IMR-90 (cell line): Measurements from ENCODE around the gene IQSEC3. TPM values are rescaled to one million over a fixed set of nuclear protein-coding genes. Genes with fewer than 3 reads are reported as not detected.

ENCODE experiments used
- ATAC-seq: fragments of 200-7000 bp; cut with Tn5 transposase; 2 replicates; pipeline ENCODE4 v1.9.1; 2020; ENCODE audit warnings: low read depth, mild to moderate bottlenecking, moderate library complexity
- BruUV-seq: library from RNA; stranded (reverse); fragments of 400-500 nt; replicated peaks from 2 replicates; lab custom pipeline; 2021; lab: Mats Ljungman, UMichigan
- CTCF ChIA-PET: fragments of 300-600 bp; formaldehyde crosslinking; extraction: SDS; loops from one replicate; lab custom pipeline; 2021; ENCODE audit warnings: antibody characterized with exemption; lab: Yijun Ruan, JAX
- POLR2A ChIA-PET: fragments of 300-600 bp; sonication (Branson Sonifier 250); formaldehyde crosslinking; loops from one replicate; lab custom pipeline; 2022; ENCODE audit warnings: antibody characterized with exemption; ENCODE audit not compliant: unreplicated experiment; lab: Charles Lee
- DNase-seq: peaks from one replicate; pipeline ENCODE4 v3.0.0; 2013
- H2AFZ ChIP-seq: replicated peaks from 2 replicates; pipeline ENCODE3; 2013; ENCODE audit warnings: low read length, mild to moderate bottlenecking; ENCODE audit not compliant: poor library complexity
- H2AK5ac ChIP-seq: 2 replicates; pipeline ENCODE4 v1.6.1; 2013; ENCODE audit warnings: low read depth, low read length, inconsistent platforms
- H2AK9ac ChIP-seq: replicated peaks from 2 replicates; pipeline ENCODE3; 2013; ENCODE audit warnings: mild to moderate bottlenecking, low read depth, low read length, moderate library complexity; ENCODE audit not compliant: poor library complexity
- H2BK120ac ChIP-seq: 2 replicates; pipeline ENCODE4 v1.6.1; 2013; ENCODE audit warnings: low read depth, low read length, inconsistent platforms
- H2BK15ac ChIP-seq: 3 replicates; pipeline ENCODE4 v1.6.1; 2013; ENCODE audit warnings: low read depth, low read length, inconsistent platforms
- H2BK20ac ChIP-seq: 2 replicates; pipeline ENCODE4 v1.6.1; 2013; ENCODE audit warnings: low read depth, mild to moderate bottlenecking, inconsistent platforms, low read length, moderate library complexity
- H2BK5ac ChIP-seq: 2 replicates; pipeline ENCODE4 v1.6.1; 2013; ENCODE audit warnings: mild to moderate bottlenecking, low read depth, low read length, inconsistent platforms; ENCODE audit not compliant: poor library complexity, severe bottlenecking
- H3K14ac ChIP-seq: replicated peaks from 2 replicates; pipeline ENCODE4 v1.6.1; 2013; ENCODE audit warnings: low read depth, low read length, inconsistent platforms
- H3K18ac ChIP-seq: 2 replicates; pipeline ENCODE4 v1.6.1; 2013; ENCODE audit warnings: low read depth, low read length, control low read depth
- H3K23ac ChIP-seq: 2 replicates; pipeline ENCODE4 v1.6.1; 2013; ENCODE audit warnings: low read depth, low read length, inconsistent platforms
- H3K27ac ChIP-seq: 2 replicates; pipeline ENCODE4 v1.5.1; 2013; ENCODE audit warnings: mild to moderate bottlenecking, control low read depth, low read length; ENCODE audit not compliant: insufficient read depth
- H3K27me3 ChIP-seq: 2 replicates; pipeline ENCODE4 v1.6.1; 2013; ENCODE audit warnings: low read length; ENCODE audit not compliant: control insufficient read depth, insufficient read depth
- H3K36me3 ChIP-seq: 2 replicates; pipeline ENCODE4 v1.6.1; 2013; ENCODE audit warnings: low read length, mixed read lengths; ENCODE audit not compliant: control insufficient read depth, insufficient read depth
- H3K4ac ChIP-seq: 2 replicates; pipeline ENCODE4 v1.6.1; 2013; ENCODE audit warnings: low read depth, low read length, inconsistent platforms
- H3K4me1 ChIP-seq: 2 replicates; pipeline ENCODE4 v1.6.1; 2013; ENCODE audit warnings: low read length, mixed read lengths; ENCODE audit not compliant: control insufficient read depth, insufficient read depth
- H3K4me2 ChIP-seq: 2 replicates; pipeline ENCODE4 v1.6.1; 2013; ENCODE audit warnings: low read depth, mild to moderate bottlenecking, control low read depth, low read length, moderate library complexity
- H3K4me3 ChIP-seq: 2 replicates; pipeline ENCODE4 v1.5.1; 2013; ENCODE audit warnings: low read depth, mild to moderate bottlenecking, control low read depth, low read length, moderate library complexity; ENCODE audit not compliant: insufficient read depth
- H3K56ac ChIP-seq: 2 replicates; pipeline ENCODE4 v1.6.1; 2013; ENCODE audit warnings: low read length, inconsistent platforms; ENCODE audit not compliant: insufficient read depth; ENCODE audit errors: extremely low read depth
- H3K79me1 ChIP-seq, 2 experiments: 2 replicates each; pipeline ENCODE4 v1.6.1; 2013; ENCODE audit warnings: low read length in 2 of 2, inconsistent platforms in 1 of 2, low read depth in 1 of 2
- H3K9ac ChIP-seq: 2 replicates; pipeline ENCODE4 v1.6.1; 2013; ENCODE audit warnings: low read depth, low read length, control low read depth
- H3K9me1 ChIP-seq: 2 replicates; pipeline ENCODE4 v1.6.1; 2013; ENCODE audit warnings: low read length, inconsistent platforms; ENCODE audit not compliant: insufficient read depth
- H3K9me3 ChIP-seq: 2 replicates; pipeline ENCODE4 v1.6.1; 2013; ENCODE audit warnings: low read length; ENCODE audit not compliant: control insufficient read depth, insufficient read depth
- H4K20me1 ChIP-seq: 2 replicates; pipeline ENCODE4 v1.6.1; 2013; ENCODE audit warnings: low read length, inconsistent platforms; ENCODE audit not compliant: insufficient read depth
- H4K5ac ChIP-seq: 2 replicates; pipeline ENCODE4 v1.6.1; 2013; ENCODE audit warnings: mild to moderate bottlenecking, low read depth, low read length, control low read depth
- H4K8ac ChIP-seq, 2 experiments: 2 replicates each; pipeline ENCODE4 v1.6.1; 2013; ENCODE audit warnings: low read depth in 2 of 2, low read length in 2 of 2, control low read depth in 1 of 2, inconsistent platforms in 1 of 2
- H4K91ac ChIP-seq: 2 replicates; pipeline ENCODE4 v1.6.1; 2013; ENCODE audit warnings: low read depth, low read length, inconsistent platforms; ENCODE audit not compliant: insufficient read depth
- BHLHE40 ChIP-seq: fragments of 150-350 bp; IDR thresholded peaks from 2 replicates; pipeline ENCODE4 v1.6.1; 2016; ENCODE audit warnings: mild to moderate bottlenecking, low read depth, low read length
- CEBPB ChIP-seq: IDR thresholded peaks from 2 replicates; pipeline ENCODE4 v1.6.1; 2012; ENCODE audit warnings: low read depth, low read length, improper control_type of control experiment
- CHD1 ChIP-seq: IDR thresholded peaks from 2 replicates; pipeline ENCODE4 v1.6.1; 2012; ENCODE audit warnings: low read depth, low read length, improper control_type of control experiment
- FOS ChIP-seq: fragments of 150-350 bp; IDR thresholded peaks from 2 replicates; pipeline ENCODE4 v1.6.1; 2016; ENCODE audit warnings: low read depth, low read length
- MAFK ChIP-seq: IDR thresholded peaks from 2 replicates; pipeline ENCODE4 v1.6.1; 2012; ENCODE audit warnings: low read depth, low read length, improper control_type of control experiment
- MAZ ChIP-seq: IDR thresholded peaks from 2 replicates; pipeline ENCODE4 v1.6.1; 2012; ENCODE audit warnings: low read depth, mild to moderate bottlenecking, low read length, improper control_type of control experiment, moderate library complexity, borderline replicate concordance
- MXI1 ChIP-seq: IDR thresholded peaks from 2 replicates; pipeline ENCODE4 v1.6.1; 2012; ENCODE audit warnings: low read depth, mild to moderate bottlenecking, low read length, moderate library complexity, borderline replicate concordance
- NFE2L2 ChIP-seq: fragments of 150-350 bp; IDR thresholded peaks from 2 replicates; pipeline ENCODE4 v1.6.1; 2016; ENCODE audit warnings: low read depth, mild to moderate bottlenecking, low read length
- POLR2A ChIP-seq: IDR thresholded peaks from 2 replicates; pipeline ENCODE4 v1.6.1; 2012; ENCODE audit warnings: mild to moderate bottlenecking, low read depth, low read length
- RAD21 ChIP-seq: IDR thresholded peaks from 2 replicates; pipeline ENCODE4 v1.6.1; 2012; ENCODE audit warnings: low read length, improper control_type of control experiment
- RCOR1 ChIP-seq: IDR thresholded peaks from 2 replicates; pipeline ENCODE4 v1.6.1; 2012; ENCODE audit warnings: mild to moderate bottlenecking, low read length, improper control_type of control experiment; ENCODE audit not compliant: insufficient replicate concordance
- RFX5 ChIP-seq: IDR thresholded peaks from 2 replicates; pipeline ENCODE4 v1.8.0; 2012; ENCODE audit warnings: low read depth, mild to moderate bottlenecking, low read length, moderate library complexity
- SMC3 ChIP-seq: fragments of 150-350 bp; IDR thresholded peaks from 2 replicates; pipeline ENCODE4 v1.6.1; 2016; ENCODE audit warnings: low read depth, mild to moderate bottlenecking, antibody characterized with exemption, low read length, moderate library complexity
- WGBS, 2 experiments: methylation state at CpG; one replicate each; pipeline versions ENCODE4 v1.1.5 to v1.1.7; 2013; ENCODE audit warnings: missing lambda C conversion rate in 2 of 2; ENCODE audit not compliant: insufficient read length in 1 of 2; ENCODE audit errors: extremely low coverage in 2 of 2; 5-methylcytosine and 5-hydroxymethylcytosine counted together
- dilution Hi-C: fragments of 300-500 bp; cut with HindIII; formaldehyde crosslinking; loops from one replicate; pipeline ENCODE4 v1.14.3; 2018; ENCODE audit warnings: low sequenced_read_pairs; ENCODE audit not compliant: unreplicated experiment
- in situ Hi-C: fragments of 300-500 bp; cut with MboI; formaldehyde crosslinking; loops from 3 replicates; pipeline ENCODE4 v1.14.3; 2019; ENCODE audit warnings: low sequenced_read_pairs, inconsistent platforms, mixed read lengths
- intact Hi-C: fragments of 100-400 bp; cut with micrococcal nuclease; formaldehyde crosslinking; loops from 2 replicates; pipeline ENCODE4 v1.10.0; 2022
- polyA plus RNA-seq, 3 experiments: library from polyadenylated mRNA; depleted of rRNA; stranded (reverse); fragments of >200 nt; gene quantifications; 2 replicates each; pipeline ENCODE4 v1.2.3, GENCODE V29; 2012; ENCODE audit warnings: low replicate concordance in 1 of 3
- total RNA-seq: library from RNA; depleted of rRNA; stranded (reverse); fragments of >200 nt; gene quantifications from 2 replicates; pipeline ENCODE4 v1.2.3, GENCODE V29; 2012
- TF ChIP-seq, protein P1 (sequence below): fragments of 150-350 bp; IDR thresholded peaks from 2 replicates; pipeline ENCODE4 v1.6.1; 2016; ENCODE audit warnings: low read depth, mild to moderate bottlenecking, low read length, moderate library complexity, borderline replicate concordance
- TF ChIP-seq, protein P2 (sequence below): conservative IDR thresholded peaks from 2 replicates; pipeline ENCODE4 v1.5.1; 2012; ENCODE audit warnings: mild to moderate bottlenecking, low read depth, low read length, improper control_type of control experiment
- TF ChIP-seq, protein P3 (sequence below): fragments of 150-350 bp; IDR thresholded peaks from 2 replicates; pipeline ENCODE4 v1.6.1; 2017; ENCODE audit warnings: mild to moderate bottlenecking, antibody characterized with exemption, low read length, low read depth

Gene IQSEC3
- total and polyA plus RNA-seq, 2 of the 4 experiments (the other 2 are of a cell fraction), result 0.10 TPM; not detected in 1

DNA sequence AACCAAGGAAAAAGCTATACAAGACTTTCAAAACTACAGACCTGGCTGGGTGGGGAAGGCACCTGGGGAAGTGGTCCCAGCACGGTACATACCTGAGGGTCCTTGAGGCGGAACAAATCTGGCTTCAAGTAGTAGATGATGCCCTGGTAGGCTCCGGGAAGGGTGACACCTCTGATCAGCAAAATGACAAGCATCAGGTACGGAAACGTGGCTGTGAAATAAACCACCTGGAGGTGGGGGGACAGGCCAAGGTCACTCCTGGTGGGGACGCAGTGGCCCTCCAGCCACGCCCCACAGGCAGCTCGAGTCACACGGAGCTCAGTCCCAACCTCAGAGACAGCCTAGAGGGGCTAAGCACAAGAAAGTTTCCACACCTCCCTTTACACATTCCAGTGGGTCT lies 132.1 kb downstream of the IQSEC3 start:
- H3K79me1 ChIP-seq, result no peaks in the 10 kb centered on the region
- H4K5ac ChIP-seq, result no peak overlapping the region
- ChIA-PET CTCF (interaction anchor here (1.0 to 1.1 kb wide), 2 partner anchors 9 to 22 kb away, joined by 3 read pairs; no protein-coding TSS in a partner anchor), POLR2A (no interaction called here)
- dilution Hi-C loops, result no loop called here
- DNase-seq, result no peak
- no peak overlapping the region for H3K18ac ChIP-seq
- H2BK5ac ChIP-seq, result no peak overlapping the region
- intact Hi-C loops, result no loop called here
- no peak overlapping the region for H3K4ac ChIP-seq
- no peak overlapping the region for H3K9ac ChIP-seq
- no peak overlapping the region for H4K91ac ChIP-seq
- no peak overlapping the region for H3K56ac ChIP-seq
- peaks cover 57% of the 10 kb centered on the region for H3K27me3 ChIP-seq
- 21% methylated on average over 2 of the region's 9 CpGs; no CpG with 5 or more reads in 1 of the 2 experiments for WGBS, 2 experiments
- H2AK9ac ChIP-seq, result no peak overlapping the region
- TF ChIP-seq MXI1 (no peak), FOS (no peak), RAD21 (no peak), SMC3 (no peak), CHD1 (no peak), RFX5 (no peak), CEBPB (no peak), MAZ (no peak), RCOR1 (no peak), POLR2A (no peak), NFE2L2 (no peak), BHLHE40 (no peak), MAFK (no peak)
- TF ChIP-seq, protein P1, sequence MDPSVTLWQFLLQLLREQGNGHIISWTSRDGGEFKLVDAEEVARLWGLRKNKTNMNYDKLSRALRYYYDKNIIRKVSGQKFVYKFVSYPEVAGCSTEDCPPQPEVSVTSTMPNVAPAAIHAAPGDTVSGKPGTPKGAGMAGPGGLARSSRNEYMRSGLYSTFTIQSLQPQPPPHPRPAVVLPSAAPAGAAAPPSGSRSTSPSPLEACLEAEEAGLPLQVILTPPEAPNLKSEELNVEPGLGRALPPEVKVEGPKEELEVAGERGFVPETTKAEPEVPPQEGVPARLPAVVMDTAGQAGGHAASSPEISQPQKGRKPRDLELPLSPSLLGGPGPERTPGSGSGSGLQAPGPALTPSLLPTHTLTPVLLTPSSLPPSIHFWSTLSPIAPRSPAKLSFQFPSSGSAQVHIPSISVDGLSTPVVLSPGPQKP, result no peak
- TF ChIP-seq, protein P2, sequence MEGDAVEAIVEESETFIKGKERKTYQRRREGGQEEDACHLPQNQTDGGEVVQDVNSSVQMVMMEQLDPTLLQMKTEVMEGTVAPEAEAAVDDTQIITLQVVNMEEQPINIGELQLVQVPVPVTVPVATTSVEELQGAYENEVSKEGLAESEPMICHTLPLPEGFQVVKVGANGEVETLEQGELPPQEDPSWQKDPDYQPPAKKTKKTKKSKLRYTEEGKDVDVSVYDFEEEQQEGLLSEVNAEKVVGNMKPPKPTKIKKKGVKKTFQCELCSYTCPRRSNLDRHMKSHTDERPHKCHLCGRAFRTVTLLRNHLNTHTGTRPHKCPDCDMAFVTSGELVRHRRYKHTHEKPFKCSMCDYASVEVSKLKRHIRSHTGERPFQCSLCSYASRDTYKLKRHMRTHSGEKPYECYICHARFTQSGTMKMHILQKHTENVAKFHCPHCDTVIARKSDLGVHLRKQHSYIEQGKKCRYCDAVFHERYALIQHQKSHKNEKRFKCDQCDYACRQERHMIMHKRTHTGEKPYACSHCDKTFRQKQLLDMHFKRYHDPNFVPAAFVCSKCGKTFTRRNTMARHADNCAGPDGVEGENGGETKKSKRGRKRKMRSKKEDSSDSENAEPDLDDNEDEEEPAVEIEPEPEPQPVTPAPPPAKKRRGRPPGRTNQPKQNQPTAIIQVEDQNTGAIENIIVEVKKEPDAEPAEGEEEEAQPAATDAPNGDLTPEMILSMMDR, result no peak
- TF ChIP-seq, protein P3, sequence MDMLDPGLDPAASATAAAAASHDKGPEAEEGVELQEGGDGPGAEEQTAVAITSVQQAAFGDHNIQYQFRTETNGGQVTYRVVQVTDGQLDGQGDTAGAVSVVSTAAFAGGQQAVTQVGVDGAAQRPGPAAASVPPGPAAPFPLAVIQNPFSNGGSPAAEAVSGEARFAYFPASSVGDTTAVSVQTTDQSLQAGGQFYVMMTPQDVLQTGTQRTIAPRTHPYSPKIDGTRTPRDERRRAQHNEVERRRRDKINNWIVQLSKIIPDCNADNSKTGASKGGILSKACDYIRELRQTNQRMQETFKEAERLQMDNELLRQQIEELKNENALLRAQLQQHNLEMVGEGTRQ, result no peak
- H4K8ac ChIP-seq, result no peak overlapping the region
- no peak overlapping the region for H2BK15ac ChIP-seq
- no peak overlapping the region for H2BK120ac ChIP-seq
- peaks cover 6% of the 10 kb centered on the region; the same call in 1 of the 2 replicates for H3K9me1 ChIP-seq
- H3K23ac ChIP-seq, result no peak overlapping the region
- no peak overlapping the region for H3K4me3 ChIP-seq
- H3K36me3 ChIP-seq, result no peaks in the 10 kb centered on the region
- no peak overlapping the region for H3K4me2 ChIP-seq
- no peak overlapping the region for H2AK5ac ChIP-seq
- no peak overlapping the region for H3K27ac ChIP-seq
- no peaks in the 10 kb centered on the region for H3K4me1 ChIP-seq
- in situ Hi-C loops, result no loop called here
- H3K14ac ChIP-seq, result no peak overlapping the region
- H2AFZ ChIP-seq, result no peak overlapping the region
- ATAC-seq, result no peak
- no peaks in the 10 kb centered on the region for H4K20me1 ChIP-seq
- H2BK20ac ChIP-seq, result no peak overlapping the region
- BruUV-seq, result no TSS peak
- H3K9me3 ChIP-seq, result no peaks in the 10 kb centered on the region
